Stimulated activated effector memory CD8-positive, alpha-beta T cell treated with anti-CD3 and anti-CD28 coated beads, Interleukin-12 subunit alpha, Interleukin-12 subunit beta, amount 100 ng/mL, for 72 hours (primary cell): ENCODE measurements around the gene KRT33B.
A peak's percentile ranks its signal among the peaks of the same experiment; 100 is the strongest.

Experiments
- ATAC-seq: fragments of 150-1000 bp; cut with Tn5 transposase; 2 replicates; pipeline ENCODE4 v1.10.0; 2021
- DNase-seq, 2 donors: peaks; one replicate each; pipeline ENCODE4 v3.0.0; 2021 to 2022; ENCODE audit warnings: low spot score in 2 of 2
- H3K27ac Mint-ChIP-seq: one replicate; pipeline ENCODE4 v1.8.0; 2022; ENCODE audit warnings: mild to moderate bottlenecking, mixed read lengths
- H3K36me3 Mint-ChIP-seq: one replicate; pipeline ENCODE4 v1.8.0; 2022; ENCODE audit warnings: mild to moderate bottlenecking, mixed read lengths
- H3K4me1 Mint-ChIP-seq: one replicate; pipeline ENCODE4 v1.8.0; 2022; ENCODE audit warnings: mixed read lengths
- H3K4me3 Mint-ChIP-seq: one replicate; pipeline ENCODE4 v1.8.0; 2022; ENCODE audit warnings: mild to moderate bottlenecking, mixed read lengths
- H3K9me3 Mint-ChIP-seq: one replicate; pipeline ENCODE4 v1.8.0; 2022; ENCODE audit warnings: mixed read lengths

KRT33B gene

DNA sequence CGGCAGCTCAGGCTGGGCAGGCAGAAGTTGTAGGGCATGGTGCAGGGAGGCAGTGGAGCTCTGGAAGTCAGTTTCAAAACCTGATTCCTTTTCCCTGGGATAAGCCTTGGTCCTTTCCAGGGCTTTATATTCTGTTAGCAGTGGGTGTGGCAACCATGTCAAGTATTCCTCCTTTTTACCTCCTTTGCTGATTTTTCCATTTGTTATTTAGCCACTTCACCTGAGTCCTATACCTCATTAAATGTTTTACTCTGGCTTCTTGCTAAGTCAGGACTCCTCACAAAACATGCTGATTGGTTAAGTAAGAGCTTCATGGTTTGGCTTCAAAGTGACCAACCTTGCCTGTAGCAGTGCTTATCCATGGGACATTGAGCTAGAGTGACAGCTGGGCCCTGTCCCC, at the start of gene KRT33B:
Gene KRT33B (minus strand): TSS at position 101 of the 400 bp plus-strand sequence. CDS start 63 bp downstream, at position 38.
- H3K27ac Mint-ChIP-seq = no peak within 1 kb of the TSS

DNA sequence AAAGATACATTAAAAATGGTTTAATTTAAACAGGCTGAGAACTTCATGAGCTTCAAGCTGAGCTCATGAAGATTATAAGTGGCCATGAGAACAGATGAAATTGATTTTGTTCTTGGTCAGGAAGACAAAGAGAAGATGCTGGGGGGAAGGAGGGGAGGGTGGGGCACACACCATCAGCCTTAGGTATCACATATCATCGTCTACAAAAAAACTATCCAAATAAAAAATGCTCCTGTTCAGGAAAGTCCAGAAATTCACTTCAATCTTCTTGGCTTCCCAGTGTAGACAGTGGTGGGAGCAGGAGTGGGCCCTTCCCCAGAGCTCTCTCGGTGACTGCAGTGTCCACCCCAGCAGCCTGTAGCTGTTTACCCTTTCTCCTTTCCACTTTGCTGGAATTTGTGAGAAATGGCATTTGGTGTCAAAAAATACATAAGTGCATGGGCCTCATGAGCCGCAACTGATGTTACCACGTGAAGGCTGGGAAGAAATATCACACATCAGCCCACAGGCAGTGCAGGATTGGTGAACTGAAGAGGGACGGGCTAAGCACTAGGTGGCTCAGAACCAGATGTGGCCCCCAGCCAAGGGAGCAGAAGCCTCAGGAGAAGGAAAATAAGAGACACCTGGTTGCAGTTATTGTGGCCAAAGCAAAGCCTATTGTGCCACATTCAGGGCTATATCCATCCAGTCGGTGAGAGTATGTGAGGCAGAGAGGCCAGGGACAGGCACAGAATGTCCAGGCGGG, 48.7 kb upstream of the KRT33B start:
- H3K4me1 Mint-ChIP-seq = peaks cover 9% of the 10 kb centered on the region
- H3K4me3 Mint-ChIP-seq = no peak overlapping the region
- no peaks in the 10 kb centered on the region for H3K36me3 Mint-ChIP-seq
- ATAC-seq (no peak), DNase-seq (no peak)
- H3K27ac Mint-ChIP-seq = no peak overlapping the region
- H3K9me3 Mint-ChIP-seq = no peaks in the 10 kb centered on the region

More for the DNA sequence above, at the start of gene KRT33B:
- H3K4me1 Mint-ChIP-seq = no peaks in the 10 kb centered on the region
- no peaks in the 10 kb centered on the region for H3K36me3 Mint-ChIP-seq
- no peak for ATAC-seq
- H3K9me3 Mint-ChIP-seq = peaks cover 3% of the 10 kb centered on the region
- no peak for DNase-seq
- H3K4me3 Mint-ChIP-seq = no peak within 1 kb of the TSS

DNA sequence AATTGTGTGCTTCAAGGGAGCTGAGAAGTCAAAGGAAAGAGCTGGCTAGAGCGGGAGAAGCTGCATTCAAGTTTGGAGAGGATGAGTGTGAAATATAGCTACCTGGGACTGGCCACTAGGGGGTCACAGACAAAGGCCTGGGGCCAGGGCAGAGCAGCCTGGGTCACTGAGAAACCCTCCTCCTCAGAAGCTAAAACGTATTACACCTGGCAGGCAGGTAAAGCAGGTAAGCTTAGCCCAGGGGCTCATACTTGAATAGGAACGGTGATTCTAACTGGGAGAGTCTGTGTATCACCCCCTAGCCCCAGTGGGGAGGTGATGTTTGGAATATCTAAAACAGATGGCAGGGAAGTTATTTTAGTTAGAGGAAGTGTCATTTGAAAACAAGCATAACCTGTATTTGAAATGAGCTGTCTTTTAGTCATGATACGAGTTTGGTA, 48.0 kb upstream of the KRT33B start:
- peak; percentile 49 for ATAC-seq
- DNase-seq = no peak
- H3K9me3 Mint-ChIP-seq = no peaks in the 10 kb centered on the region
- H3K27ac Mint-ChIP-seq = no peak overlapping the region
- peaks cover 9% of the 10 kb centered on the region for H3K4me1 Mint-ChIP-seq
- no peak overlapping the region for H3K4me3 Mint-ChIP-seq
- H3K36me3 Mint-ChIP-seq = no peaks in the 10 kb centered on the region

DNA sequence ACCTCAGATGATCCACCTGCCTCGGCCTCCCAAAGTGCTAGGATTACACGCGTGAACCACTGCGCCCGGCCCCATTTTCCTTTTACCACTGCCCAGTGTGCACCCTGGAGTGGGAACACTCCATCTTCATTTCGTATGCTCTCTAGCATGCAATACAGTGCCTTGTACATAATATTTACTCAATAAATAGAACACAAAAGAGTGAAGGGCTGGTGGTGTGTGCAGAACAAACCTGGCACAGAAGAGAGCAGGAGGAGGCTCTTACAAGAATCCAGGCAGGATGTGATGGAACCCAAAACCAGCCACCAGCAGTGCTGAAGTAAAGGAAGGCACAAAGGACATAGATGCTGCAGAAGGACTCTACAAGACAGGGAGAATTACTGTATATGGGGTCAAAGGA, 47.5 kb upstream of the KRT33B start:
- Mint-ChIP-seq H3K4me1 (peaks cover 9% of the 10 kb centered on the region), H3K36me3 (no peaks in the 10 kb centered on the region), H3K27ac (no peak overlapping the region), H3K4me3 (no peak overlapping the region), H3K9me3 (no peaks in the 10 kb centered on the region)
- ATAC-seq = no peak
- no peak for DNase-seq

DNA sequence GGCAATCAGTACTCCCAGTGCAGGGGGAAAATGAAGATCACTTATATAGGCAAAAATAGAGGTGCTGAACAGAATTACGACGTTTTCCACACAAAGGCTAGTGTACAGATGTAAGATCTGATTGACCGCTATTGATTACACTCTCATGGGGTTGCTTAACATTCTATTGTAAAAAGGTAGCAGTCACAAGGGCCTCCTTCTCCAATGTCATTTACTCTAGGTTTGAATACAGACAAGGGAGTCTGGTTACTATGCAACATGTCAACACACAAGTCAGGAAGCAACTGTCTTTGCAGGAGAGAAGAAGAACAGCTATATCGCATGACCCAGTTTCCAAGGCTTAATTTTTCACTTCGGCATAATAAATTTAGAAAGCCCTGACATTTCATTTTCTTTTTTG, 46.9 kb upstream of the KRT33B start:
- peaks cover 9% of the 10 kb centered on the region for H3K4me1 Mint-ChIP-seq
- H3K4me3 Mint-ChIP-seq = no peak overlapping the region
- H3K36me3 Mint-ChIP-seq = no peaks in the 10 kb centered on the region
- ATAC-seq (no peak), DNase-seq (no peak)
- no peak overlapping the region for H3K27ac Mint-ChIP-seq
- no peaks in the 10 kb centered on the region for H3K9me3 Mint-ChIP-seq

DNA sequence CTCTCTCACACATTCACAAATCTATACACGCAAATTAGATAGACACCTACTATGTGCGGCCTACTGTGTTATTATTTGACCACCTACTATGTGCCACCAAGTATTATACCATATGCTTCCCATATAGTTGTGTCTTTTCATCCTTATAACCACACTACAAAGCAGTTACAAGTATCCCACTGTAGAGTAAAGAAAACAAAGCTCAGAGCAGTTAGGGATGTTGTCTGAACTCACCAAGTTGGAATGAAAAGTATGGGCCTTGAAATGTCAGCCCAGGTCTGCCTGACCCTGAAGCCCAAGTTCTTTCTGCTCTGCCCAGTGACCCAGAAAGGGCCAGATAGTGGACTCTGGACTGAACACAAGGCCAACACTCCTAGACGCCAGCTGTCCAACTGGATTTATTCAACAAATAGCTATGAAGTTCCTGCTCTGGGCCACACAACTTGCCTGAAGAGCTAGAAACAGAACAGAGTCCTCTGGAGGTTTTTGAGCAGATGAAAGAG, 46.3 kb upstream of the KRT33B start:
- H3K4me1 Mint-ChIP-seq = peaks cover 9% of the 10 kb centered on the region
- no peak overlapping the region for H3K4me3 Mint-ChIP-seq
- no peak overlapping the region for H3K27ac Mint-ChIP-seq
- H3K9me3 Mint-ChIP-seq = no peaks in the 10 kb centered on the region
- ATAC-seq (no peak), DNase-seq (no peak)
- no peaks in the 10 kb centered on the region for H3K36me3 Mint-ChIP-seq

DNA sequence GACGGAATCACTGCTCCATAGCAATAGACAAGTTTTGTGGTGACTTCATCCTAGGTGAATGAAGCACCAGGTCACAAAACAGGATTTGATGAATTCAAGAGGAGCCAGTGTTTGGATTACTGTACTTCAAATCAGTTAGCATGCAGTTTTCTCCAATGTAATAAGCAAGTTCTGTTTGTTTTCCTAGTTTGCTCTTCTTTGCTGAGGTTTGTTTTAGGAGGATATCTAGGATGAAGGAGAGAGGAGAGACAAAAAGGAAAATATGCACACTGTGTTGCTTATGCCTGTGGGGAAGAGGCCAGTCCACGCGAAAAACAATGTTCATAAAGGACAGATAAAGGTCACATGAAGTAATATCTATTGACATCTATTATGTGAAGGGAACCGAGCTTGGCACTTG, 45.8 kb upstream of the KRT33B start:
- no peak overlapping the region for H3K4me3 Mint-ChIP-seq
- DNase-seq (no peak), ATAC-seq (no peak)
- H3K36me3 Mint-ChIP-seq = no peaks in the 10 kb centered on the region
- H3K4me1 Mint-ChIP-seq = peaks cover 9% of the 10 kb centered on the region
- H3K9me3 Mint-ChIP-seq = no peaks in the 10 kb centered on the region
- H3K27ac Mint-ChIP-seq = no peak overlapping the region

DNA sequence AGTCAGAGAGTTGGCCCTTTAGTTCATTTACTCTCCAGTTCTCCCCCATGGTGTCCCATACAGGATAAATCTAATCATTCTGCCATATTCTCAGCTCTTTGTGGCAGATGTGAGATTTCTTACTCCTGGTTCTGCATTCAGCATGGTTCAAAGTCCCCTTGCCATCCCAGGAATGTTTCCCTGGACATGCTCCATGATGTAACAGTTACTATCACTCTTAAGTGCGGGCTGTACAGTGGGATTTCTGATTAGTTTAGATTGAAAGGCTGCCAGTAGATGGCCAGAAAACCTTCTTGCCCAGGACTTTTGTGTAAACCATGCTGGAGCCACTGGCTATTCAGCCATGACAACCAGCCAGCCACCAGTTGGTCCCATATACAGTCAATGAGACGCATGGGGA, 44.4 kb upstream of the KRT33B start:
- no peaks in the 10 kb centered on the region for H3K9me3 Mint-ChIP-seq
- H3K4me1 Mint-ChIP-seq = peaks cover 13% of the 10 kb centered on the region
- H3K4me3 Mint-ChIP-seq = no peak overlapping the region
- ATAC-seq = no peak
- no peak overlapping the region for H3K27ac Mint-ChIP-seq
- no peak for DNase-seq
- no peaks in the 10 kb centered on the region for H3K36me3 Mint-ChIP-seq

DNA sequence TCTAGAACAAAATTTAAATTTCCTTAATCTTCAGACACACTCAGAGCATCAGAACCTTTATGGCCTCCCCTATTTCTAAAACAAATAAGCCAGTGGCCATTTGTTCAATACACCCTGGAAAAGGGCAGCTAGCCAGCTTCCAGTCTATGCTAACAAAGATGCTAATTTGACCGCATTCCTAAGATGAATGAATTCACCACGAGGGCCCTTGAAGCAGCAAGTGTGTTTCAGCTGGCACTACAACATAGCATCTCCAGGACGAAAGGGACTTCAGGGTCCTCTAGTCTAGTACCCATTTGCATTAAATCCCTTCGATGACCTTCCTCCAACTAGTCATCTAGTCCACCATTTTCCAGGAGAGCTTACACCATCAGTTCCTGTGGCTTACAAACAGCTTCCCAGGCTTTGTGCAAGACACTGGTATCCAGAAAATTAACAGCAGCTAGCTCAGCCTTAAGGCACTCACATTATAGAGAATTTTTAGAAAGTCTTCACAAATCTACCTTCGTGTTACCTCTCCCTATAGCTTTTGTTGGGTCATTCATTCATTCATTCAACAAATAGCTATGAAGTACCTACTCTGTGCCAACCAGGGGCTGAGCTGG, 43.8 kb upstream of the KRT33B start:
- no peak overlapping the region for H3K4me3 Mint-ChIP-seq
- no peak overlapping the region for H3K27ac Mint-ChIP-seq
- DNase-seq = no peak
- no peaks in the 10 kb centered on the region for H3K9me3 Mint-ChIP-seq
- H3K36me3 Mint-ChIP-seq = no peaks in the 10 kb centered on the region
- no peak for ATAC-seq
- H3K4me1 Mint-ChIP-seq = peaks cover 18% of the 10 kb centered on the region

DNA sequence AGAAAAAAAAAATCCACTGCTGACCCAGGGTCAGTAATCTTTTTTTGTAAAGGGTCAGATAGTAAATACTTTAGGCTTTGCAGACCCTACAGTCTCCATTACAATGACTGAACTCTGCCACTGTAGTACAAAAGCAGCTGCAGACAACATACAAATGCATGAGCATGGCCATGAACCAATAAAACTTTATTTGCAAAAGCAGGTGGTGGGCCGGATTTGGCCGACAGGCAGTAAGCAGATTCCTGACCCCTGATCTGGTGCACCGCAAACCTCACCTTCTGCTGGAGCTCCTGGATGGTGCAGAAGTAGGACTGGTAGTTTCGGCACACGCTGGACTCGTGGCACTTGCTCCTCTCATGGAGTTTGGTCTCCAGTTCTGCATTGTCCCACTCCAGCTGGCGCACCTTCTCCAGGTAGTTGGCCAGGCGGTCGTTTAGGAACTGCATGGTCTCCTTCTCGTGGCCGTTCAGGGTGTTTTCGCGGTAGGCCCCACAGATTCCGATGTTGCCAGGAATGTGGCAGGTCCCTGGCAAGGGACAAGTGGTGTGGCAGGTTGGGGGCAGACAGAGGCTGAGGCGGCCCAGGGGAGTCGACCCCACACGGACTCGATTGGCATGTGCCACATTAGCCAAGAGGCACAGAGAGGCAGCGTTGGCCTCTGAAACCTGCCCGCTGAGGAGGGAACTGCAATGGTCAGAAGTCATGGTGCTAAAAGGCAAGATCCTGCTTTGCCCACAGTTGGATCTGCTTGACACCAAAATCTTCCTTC, 41.6 kb upstream of the KRT33B start:
- Mint-ChIP-seq H3K4me3 (no peak overlapping the region), H3K36me3 (no peaks in the 10 kb centered on the region), H3K27ac (no peak overlapping the region), H3K4me1 (peaks cover 13% of the 10 kb centered on the region), H3K9me3 (no peaks in the 10 kb centered on the region)
- DNase-seq (no peak), ATAC-seq (no peak)

DNA sequence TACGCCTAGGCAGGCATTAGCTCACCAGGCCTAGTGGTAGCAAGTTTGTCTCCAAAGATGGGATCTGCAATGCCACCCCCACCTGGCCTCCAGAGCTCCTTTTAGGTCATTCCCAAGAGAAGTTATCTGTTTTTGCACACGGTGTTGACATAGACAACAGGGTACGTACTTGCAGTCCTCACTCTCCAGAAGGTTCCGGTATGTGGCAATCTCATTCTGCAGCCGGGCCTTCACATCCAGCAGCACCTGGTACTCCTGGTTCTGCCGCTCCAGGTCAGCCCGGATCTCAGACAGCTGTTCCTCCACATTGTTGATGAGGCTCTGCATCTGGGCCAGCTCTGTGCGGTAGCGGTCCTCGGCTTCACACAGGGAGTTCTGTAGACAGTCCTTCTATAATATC, 37.6 kb upstream of the KRT33B start:
- Mint-ChIP-seq H3K4me3 (no peak overlapping the region), H3K36me3 (no peaks in the 10 kb centered on the region), H3K27ac (no peak overlapping the region), H3K9me3 (no peaks in the 10 kb centered on the region), H3K4me1 (peaks cover 37% of the 10 kb centered on the region)
- no peak for ATAC-seq
- no peak for DNase-seq

DNA sequence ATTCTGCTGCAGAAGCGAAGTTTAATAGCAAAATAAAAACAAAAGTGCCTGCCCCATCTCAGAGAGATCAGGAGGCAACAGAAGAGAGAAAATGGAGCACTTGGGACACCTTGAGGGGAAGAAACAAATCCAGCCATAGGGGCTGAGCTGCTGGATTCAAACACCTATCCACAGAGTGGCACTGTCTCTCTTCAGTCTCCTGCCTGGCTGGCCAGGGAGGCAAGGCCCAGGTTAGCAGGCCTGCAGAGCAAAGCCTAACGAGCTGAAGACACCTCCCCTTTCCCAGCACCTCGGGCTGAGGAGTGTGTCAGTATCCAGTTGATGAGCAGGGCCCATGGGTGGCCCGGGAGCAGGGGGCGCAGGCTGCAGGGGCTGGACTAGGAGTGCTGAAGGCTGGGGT, 36.6 kb upstream of the KRT33B start:
- ATAC-seq = no peak
- H3K4me3 Mint-ChIP-seq = no peak overlapping the region

DNA sequence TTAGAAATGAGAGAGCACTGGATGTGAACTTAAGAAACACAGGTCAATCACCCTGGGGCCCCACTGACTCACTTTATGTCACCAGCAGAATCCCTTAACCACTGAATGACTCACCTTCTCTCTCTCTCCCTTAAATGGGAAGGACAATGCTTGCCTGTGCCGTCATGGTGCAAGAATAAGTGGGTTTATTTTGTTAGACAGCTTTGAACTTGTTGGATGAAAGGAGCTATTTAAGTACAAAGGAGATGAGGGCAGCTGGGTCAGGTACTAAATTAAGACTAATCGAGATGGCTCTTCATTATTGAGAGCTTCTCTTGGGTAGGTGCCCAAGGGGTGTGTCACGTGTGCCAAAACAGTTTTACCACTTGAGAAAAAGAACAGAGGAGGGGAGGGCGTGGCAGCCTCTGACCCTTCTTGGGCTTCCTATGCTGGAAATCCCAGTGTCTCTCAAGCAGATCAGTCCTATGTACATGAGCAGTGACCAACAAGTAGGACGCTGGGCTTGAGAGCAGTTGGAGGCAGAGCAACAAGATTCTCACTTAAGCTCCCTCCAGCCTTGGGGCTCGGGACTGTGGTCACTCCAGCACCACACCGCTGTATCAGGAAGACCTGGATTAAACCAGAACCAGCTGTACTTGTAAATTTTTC, 34.5 kb upstream of the KRT33B start:
- peaks cover 39% of the 10 kb centered on the region for H3K4me1 Mint-ChIP-seq
- H3K9me3 Mint-ChIP-seq = no peaks in the 10 kb centered on the region
- peak in 1 of 2 donors; percentile 56 for DNase-seq
- H3K4me3 Mint-ChIP-seq = peak overlapping the region; percentile 53
- ATAC-seq = peak; percentile 91
- H3K27ac Mint-ChIP-seq = peak overlapping the region; percentile 80
- H3K36me3 Mint-ChIP-seq = no peaks in the 10 kb centered on the region

More for the DNA sequence above, 36.6 kb upstream of the KRT33B start:
- H3K9me3 Mint-ChIP-seq = no peaks in the 10 kb centered on the region
- peaks cover 41% of the 10 kb centered on the region for H3K4me1 Mint-ChIP-seq
- H3K36me3 Mint-ChIP-seq = no peaks in the 10 kb centered on the region
- no peak overlapping the region for H3K27ac Mint-ChIP-seq
- no peak for DNase-seq

DNA sequence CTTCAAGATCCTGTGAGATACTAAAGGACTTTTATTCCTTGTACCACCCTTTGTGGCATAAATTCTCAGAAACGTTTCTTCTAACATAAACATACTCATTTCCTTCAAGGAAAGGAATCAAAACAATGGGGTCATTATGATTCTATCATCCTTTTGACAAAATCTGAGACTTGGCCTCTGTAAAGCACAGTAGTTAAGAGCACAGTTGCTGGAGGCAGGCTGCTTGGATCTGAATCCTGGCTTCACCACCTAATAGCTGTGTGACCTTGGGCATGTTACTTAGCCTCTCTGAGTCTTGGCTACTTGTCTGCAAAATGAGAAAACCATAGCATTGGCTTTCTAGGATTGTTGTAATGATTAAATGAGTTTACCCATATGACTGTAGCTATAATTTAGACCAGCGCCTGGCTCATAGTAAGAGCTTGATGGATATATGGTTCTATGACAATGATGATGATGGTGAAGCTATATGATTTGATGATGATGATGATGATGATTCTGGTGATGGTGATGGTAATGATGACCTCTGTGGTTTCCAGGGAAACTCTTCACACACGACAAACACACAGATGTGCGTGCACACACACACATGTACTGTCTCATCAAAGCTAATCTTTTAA, 33.9 kb upstream of the KRT33B start:
- Mint-ChIP-seq H3K27ac (peak overlapping the region; percentile 80), H3K4me1 (peaks cover 33% of the 10 kb centered on the region), H3K9me3 (no peaks in the 10 kb centered on the region), H3K4me3 (peak overlapping the region; percentile 53), H3K36me3 (no peaks in the 10 kb centered on the region)
- peak; percentile 80 for ATAC-seq
- no peak for DNase-seq

DNA sequence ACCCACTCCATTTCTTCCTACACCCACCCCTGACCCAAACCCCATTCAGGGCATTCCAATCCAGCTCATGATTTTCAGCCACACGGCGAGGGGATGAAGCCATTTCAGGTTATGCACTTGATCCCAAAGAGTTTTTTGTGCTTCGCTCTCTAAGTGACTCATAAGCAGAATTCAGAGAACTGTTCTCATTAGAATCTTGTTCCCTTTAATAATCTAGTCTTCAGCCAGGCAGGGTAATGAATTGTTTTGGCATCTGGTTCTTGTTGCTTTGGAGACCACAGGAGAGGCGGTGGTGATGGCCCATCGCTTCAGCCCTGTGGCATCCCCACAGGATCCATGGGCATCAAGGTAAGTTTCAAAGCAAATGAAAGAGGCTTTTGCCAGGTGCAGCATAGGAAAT, 32.5 kb upstream of the KRT33B start:
- Mint-ChIP-seq H3K27ac (peak overlapping the region; percentile 80), H3K9me3 (no peaks in the 10 kb centered on the region), H3K36me3 (no peaks in the 10 kb centered on the region), H3K4me1 (peaks cover 28% of the 10 kb centered on the region), H3K4me3 (peak overlapping the region; percentile 53)
- DNase-seq (no peak), ATAC-seq (no peak)
